SU-DHL-6 (cell line): ENCODE measurements around the gene KCNK3.

Source experiments
- H2AFZ ChIP-seq: fragments of 200-600 bp; sonication (generic); 2 replicates; pipeline ENCODE4 v1.6.1; 2014; ENCODE audit warnings: low read depth, mild to moderate bottlenecking, moderate library complexity, mixed read lengths, antibody characterized with exemption, low read length; ENCODE audit not compliant: severe bottlenecking
- H3F3A ChIP-seq: fragments of 200-600 bp; shearing (Covaris generic); 2 replicates; pipeline ENCODE4 v1.6.0; 2016; ENCODE audit warnings: antibody characterized with exemption, mild to moderate bottlenecking; ENCODE audit not compliant: insufficient read depth
- H3K27ac ChIP-seq: fragments of 200-600 bp; sonication (generic); 2 replicates; pipeline ENCODE4 v1.5.1; 2016; ENCODE audit warnings: low read depth, mild to moderate bottlenecking, low read length, moderate library complexity, mixed read lengths
- H3K27me3 ChIP-seq: fragments of 200-600 bp; sonication (generic), shearing (Covaris generic); 2 replicates; pipeline ENCODE4 v1.6.0; 2014; ENCODE audit warnings: mild to moderate bottlenecking, low read length
- H3K36me3 ChIP-seq: fragments of 200-600 bp; sonication (generic); 2 replicates; pipeline ENCODE4 v1.6.1; 2014; ENCODE audit warnings: mild to moderate bottlenecking, low read length, mixed read lengths
- H3K4me2 ChIP-seq: fragments of 300-600, 200-600 bp; shearing (Covaris generic), sonication (generic); 2 replicates; pipeline ENCODE4 v1.6.0; 2014; ENCODE audit warnings: low read length, low read depth, mild to moderate bottlenecking; ENCODE audit not compliant: poor library complexity, severe bottlenecking
- H3K4me3 ChIP-seq: fragments of 200-600 bp; sonication (generic); 2 replicates; pipeline ENCODE4 v1.5.1; 2014; ENCODE audit warnings: antibody characterized with exemption, low read length, mild to moderate bottlenecking, mixed read lengths; ENCODE audit not compliant: insufficient read depth, poor library complexity, severe bottlenecking
- H3K79me2 ChIP-seq: fragments of 200-600 bp; sonication (generic); 2 replicates; pipeline ENCODE4 v1.6.1; 2014; ENCODE audit warnings: mild to moderate bottlenecking, low read length, moderate library complexity; ENCODE audit not compliant: insufficient read depth
- H3K9ac ChIP-seq: fragments of 200-600 bp; sonication (generic); 2 replicates; pipeline ENCODE4 v1.7.0; 2014; ENCODE audit warnings: mild to moderate bottlenecking, low read length
- H3K9me2 ChIP-seq: fragments of 200-600 bp; sonication (generic); replicated peaks from 2 replicates; pipeline ENCODE4 v1.6.1; 2014; ENCODE audit warnings: low read length; ENCODE audit not compliant: insufficient read depth
- H3K9me3 ChIP-seq: fragments of 200-600 bp; sonication (generic); 2 replicates; pipeline ENCODE4 v1.6.1; 2014; ENCODE audit warnings: low read length, mixed read lengths; ENCODE audit not compliant: insufficient read depth
- H4K20me1 ChIP-seq: fragments of 200-600 bp; sonication (generic); 2 replicates; pipeline ENCODE4 v1.6.1; 2014; ENCODE audit warnings: low read depth, mild to moderate bottlenecking, antibody characterized with exemption, low read length, moderate library complexity, mixed read lengths
- CTCF ChIP-seq: fragments of 200-600 bp; sonication (generic); IDR thresholded peaks from one replicate; pipeline ENCODE4 v1.5.1; 2017; ENCODE audit warnings: antibody characterized with exemption, mild to moderate bottlenecking, low read length, moderate library complexity; ENCODE audit not compliant: insufficient read depth, poor library complexity, severe bottlenecking
- EZH2phosphoT487 ChIP-seq: fragments of 200-600 bp; sonication (generic), shearing (Covaris generic); conservative IDR thresholded peaks from 2 replicates; pipeline ENCODE4 v1.6.1; 2018; ENCODE audit warnings: mild to moderate bottlenecking, antibody characterized with exemption, low read length, moderate library complexity, mixed read lengths

KCNK3 gene

DNA sequence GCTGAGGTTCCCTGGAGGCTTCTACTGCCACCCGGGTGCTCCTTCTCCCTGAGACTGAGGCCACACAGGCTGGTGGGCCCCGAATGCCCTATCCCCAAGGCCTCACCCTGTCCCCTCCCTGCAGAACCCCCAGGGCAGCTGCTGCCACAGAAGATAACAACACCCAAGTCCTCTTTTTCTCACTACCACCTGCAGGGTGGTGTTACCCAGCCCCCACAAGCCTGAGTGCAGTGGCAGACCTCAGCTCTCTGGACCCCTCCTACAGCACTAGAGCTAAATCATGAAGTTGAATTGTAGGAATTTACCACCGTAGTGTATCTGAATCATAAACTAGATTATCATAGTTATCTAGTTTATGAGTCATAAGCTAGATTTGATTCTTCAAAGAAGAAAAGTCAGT lies 86.0 kb downstream of the KCNK3 start:
- H3K4me2 ChIP-seq, result no peak overlapping the region
- H3K27ac ChIP-seq, result no peak overlapping the region
- H3K79me2 ChIP-seq, result no peaks in the 10 kb centered on the region
- H2AFZ ChIP-seq, result no peak overlapping the region
- H3K27me3 ChIP-seq, result no peaks in the 10 kb centered on the region
- no peaks in the 10 kb centered on the region for H3K9me3 ChIP-seq
- no peak overlapping the region for H3K4me3 ChIP-seq
- H3K36me3 ChIP-seq, result 0 out of 2 replicates have a peak, but pooled peaks cover 3% of the 10 kb centered on the region
- no peak for TF ChIP-seq EZH2phosphoT487
- no peak for TF ChIP-seq CTCF
- H3F3A ChIP-seq, result no peaks in the 10 kb centered on the region
- no peak overlapping the region for H3K9ac ChIP-seq
- H4K20me1 ChIP-seq, result no peaks in the 10 kb centered on the region
- H3K9me2 ChIP-seq, result no peaks in the 10 kb centered on the region

DNA sequence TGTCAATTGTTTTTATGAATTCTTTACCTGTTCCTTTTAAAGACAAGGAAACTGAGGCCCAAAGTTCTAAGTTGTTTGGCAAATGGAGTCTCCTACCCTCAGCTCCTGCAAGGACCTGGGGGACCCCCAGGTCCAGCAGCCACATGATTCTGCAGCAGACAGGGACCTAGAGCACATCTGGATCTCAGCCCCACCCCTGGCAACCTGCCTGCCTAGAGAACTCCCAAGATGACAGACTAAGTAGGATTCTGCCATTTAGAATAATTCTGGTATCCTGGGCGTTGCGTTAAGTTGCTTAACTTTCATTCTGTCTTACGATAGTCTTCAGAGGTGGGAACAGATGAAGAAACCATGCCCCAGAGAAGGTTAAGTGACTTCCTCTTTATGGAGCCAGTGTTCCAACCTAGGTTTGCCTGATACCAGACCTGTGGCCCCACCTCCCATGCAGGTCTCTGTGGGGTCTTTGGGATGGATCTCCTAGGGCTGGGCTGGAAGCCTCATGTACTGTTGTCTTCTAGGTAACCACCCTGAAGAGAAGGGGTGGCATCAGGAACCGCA lies 87.8 kb downstream of the KCNK3 start:
- no peak overlapping the region for H3K27ac ChIP-seq
- no peaks in the 10 kb centered on the region for H3K79me2 ChIP-seq
- H3K4me3 ChIP-seq, result no peak overlapping the region
- no peaks in the 10 kb centered on the region for H3K9me2 ChIP-seq
- 0 out of 2 replicates have a peak, but pooled peaks cover 3% of the 10 kb centered on the region for H3K36me3 ChIP-seq
- no peaks in the 10 kb centered on the region for H3K27me3 ChIP-seq
- no peak overlapping the region for H3K4me2 ChIP-seq
- no peak overlapping the region for H3K9ac ChIP-seq
- TF ChIP-seq CTCF (no peak), EZH2phosphoT487 (no peak)
- H2AFZ ChIP-seq, result no peak overlapping the region
- no peaks in the 10 kb centered on the region for H3K9me3 ChIP-seq
- H4K20me1 ChIP-seq, result no peaks in the 10 kb centered on the region
- H3F3A ChIP-seq, result no peaks in the 10 kb centered on the region
